NCI-H446 treated with DMSO at 0.1 percent for 48 hours (cell line): ENCODE results near the gene CD82.
"Not testable (repeated sequence)": the region's sequence is repeated elsewhere in the genome, so short reads cannot be mapped to it uniquely, and the experiment has no call there.

Source experiments
- DNase-seq: peaks from one replicate; lab custom pipeline; 2025; lab: John Stamatoyannopoulos, UW

Gene CD82

DNA sequence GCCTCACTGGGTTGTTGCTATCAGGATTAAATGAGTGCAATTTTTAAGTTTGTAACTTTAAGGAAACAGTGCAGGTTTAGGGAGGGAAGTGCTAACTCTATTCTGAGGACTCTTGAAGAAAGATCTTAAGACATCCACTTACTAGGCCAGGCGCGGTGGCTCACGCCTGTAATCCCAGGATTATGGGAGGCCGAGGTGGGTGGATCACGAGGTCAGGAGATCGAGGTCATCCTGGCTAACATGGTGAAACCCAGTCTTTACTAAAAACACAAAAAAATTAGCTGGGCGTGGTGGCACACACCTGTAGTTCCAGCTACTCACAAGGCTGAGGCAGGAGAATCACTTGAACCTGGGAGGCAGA is 5.5 kb upstream of the CD82 start:
- not testable (repeated sequence) for DNase-seq

DNA sequence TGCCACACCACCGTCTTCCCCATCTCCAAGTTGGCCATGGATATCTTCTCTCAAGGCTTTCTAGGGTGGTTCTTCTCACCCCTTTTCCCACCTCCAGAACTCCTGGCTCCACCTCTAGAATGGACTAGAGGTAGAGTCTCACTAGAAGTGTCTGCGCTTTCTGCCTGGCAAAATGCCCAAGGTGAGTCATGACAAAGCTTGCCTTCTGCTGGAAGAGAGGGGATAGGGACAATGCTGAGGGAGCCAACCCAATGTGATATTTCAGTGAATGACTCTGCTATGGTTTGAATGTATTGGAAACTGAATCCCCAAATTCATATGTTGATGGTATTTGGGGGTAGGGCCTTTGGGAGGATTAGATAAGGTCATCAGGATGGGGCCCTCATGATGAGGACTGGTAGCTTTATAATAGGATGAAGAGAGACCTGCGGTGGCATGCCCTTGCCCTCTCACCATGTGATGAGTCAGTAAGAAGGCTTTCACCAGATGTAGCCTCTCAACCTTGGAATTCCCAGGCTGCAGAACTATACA is 4.1 kb upstream of the CD82 start:
- DNase-seq: no peak

DNA sequence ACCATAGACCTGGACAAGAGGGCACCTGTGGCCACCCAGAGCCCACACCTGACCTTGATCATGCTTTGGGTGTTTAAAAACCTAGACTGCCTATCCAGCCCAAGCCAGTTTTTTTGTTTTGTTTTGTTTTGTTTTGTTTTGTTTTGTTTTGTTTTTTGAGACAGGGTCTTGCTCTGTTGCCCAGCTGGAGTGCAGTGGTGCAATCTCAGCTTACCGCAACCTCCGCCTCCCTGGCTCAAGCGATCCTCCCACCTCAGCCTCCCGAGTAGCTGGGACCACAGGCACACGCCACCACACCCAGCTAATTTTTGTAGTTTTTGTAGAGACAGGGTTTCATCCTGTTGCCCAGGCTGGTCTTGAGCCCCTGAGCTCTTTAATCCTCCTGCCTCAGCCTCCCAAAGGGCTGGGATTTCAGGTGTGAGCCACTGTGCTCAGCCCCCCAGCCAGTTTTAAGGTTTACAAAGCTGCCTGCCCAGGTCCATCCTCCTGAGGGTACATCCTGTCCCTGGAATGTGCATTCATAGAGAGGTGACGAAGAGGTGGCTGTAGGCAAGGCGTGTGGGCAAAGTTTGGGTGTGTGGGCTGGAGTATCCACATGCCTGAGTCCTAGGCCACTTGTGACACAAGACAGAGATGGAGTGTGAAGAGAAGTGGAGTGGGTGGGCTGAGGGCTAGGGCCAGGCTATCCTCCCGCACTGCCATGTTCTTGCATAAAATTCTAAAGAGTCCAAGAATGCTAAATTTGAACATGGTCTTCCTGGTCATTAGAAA is 3.3 kb upstream of the CD82 start:
- DNase-seq: no peak

DNA sequence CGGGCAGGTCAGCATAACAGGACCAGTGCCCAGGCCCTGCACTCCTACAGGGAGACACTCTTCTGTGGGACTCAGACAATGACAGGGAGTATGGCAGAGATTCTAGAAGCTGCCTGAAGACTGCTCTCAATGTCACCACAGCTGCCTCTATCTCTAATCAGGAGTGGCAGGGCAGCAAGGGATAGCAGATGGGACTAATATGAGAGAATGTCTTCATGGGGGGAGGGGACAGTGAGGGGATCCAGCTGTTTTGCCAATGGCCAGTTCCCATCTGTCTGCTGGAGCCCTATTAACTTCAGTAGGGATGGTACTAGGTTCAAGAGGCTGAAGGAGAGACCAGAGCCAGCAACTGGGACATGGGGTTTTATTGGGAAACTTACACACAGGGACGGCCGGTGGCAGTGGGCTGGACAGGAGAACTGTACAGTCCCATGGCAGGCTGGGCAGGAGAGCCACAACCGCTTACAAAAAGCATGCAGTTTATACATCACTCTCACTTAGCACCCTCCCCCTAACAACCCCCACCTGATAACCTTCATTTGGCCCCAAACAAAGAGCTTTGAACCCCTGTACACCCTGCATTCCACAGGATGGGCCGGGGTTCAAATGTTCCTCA is 2.5 kb upstream of the CD82 start:
- no peak for DNase-seq

DNA sequence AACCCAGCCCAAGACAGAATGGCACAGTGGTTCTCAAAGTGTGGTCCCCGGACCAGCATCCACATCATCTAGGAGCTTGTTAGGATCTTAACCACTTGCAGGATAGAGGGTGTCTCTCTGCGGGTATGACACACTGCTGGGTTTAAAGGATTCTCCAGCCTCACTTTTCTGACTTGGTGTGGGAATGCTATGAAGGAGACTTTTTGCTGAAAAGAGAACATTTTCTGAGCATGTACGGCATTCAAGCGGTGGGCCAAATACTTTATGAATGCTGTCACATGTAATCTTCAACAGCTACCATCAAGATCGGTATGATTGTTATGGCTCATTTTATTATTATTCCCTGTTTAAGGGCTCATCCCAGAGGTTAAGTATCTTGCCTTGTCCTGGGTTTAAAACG is 1.8 kb upstream of the CD82 start:
- DNase-seq: no peak

DNA sequence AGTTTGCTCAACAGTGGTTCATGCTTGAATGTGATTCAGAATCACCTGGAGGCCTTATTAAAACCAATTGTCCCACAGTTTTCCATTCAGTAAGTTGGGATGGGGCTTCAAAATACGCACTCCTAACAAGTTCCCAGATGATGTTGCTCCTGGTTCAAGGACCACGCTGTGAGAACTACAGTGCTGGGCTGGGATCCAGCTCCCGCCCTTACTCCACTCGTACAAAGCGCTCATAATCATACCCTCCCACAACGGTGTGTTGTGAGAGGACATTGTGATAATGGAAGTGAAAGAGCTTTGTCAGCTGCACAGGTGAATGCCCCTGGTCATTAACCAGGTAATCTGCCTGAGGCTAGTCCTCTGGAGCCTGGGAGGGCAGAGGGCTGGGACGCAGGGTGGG is 1.3 kb upstream of the CD82 start:
- DNase-seq: no peak

DNA sequence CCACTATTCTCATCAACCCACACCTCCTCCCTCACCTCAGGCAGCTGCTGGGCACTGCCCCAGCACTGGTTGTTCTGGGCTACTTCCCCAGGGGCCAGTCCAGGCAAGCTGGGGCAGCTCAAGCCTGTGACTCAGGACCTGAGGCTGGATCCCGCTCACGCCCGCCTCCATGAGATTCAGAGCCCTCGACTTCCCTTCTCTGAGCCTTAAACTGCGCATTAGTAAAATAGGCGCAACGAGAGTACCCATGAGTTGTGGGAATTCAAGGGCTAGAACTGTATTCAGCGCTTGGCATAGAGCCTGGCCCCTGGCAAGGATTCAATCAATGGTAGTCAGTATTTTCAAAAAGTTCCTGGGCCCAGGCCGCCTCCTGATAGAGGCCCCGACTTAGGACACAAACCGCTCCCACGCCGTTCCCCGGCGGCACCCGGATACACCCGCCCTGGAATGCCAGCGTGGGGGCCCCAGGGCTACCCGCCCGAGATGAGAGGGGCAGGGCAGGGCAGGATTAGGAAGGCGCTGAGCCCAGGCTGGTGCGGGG is 723 bp upstream of the CD82 start:
- peak; percentile 79 for DNase-seq

DNA sequence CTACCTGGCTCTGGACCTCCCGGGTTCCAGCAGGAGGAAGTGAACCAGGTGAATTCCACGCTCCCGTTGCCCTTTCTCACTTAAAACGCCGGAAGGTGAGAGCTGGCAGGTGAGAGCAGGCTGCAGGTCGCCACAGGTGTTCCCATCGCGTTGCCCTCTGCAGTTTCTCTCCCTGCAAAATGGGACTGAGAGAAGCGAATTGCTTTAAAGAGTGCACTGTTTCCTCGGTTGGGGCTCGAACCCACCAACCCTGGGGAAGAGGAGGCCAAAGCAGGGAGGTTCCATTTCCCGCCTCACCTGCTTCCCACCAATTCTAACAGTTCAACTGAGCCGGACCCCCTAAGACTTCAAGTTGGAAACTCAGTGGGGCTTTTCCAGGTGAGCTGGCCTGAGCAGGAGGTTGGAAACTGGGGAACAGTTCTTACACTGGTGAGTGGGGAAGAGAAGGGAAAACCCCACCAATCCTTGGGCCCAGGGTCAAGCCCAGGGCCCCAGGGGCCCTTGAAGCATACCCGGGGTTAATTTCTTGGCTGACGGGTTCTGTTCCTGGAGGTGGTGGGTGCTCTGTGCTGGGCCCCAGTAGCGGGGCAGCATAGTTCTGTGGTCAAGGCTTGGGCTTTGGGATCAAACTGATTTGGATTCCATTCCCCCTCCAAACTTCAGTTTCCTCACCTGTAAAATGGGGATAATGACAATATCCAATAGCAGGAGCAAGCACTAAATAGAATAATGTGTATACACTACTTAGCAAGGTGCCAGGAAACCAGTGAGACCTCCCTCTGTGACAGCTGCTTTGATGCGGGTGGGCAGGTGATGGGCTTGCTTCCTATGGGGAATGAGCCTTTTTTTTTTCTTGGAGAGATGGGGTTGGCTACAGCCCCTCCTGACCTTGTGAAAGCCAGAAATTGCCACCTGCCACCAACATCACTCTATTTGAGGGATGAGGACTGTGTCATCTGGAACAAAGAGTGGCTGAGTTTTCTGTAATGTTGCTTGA is 788 bp downstream of the CD82 start:
- DNase-seq: no peak

DNA sequence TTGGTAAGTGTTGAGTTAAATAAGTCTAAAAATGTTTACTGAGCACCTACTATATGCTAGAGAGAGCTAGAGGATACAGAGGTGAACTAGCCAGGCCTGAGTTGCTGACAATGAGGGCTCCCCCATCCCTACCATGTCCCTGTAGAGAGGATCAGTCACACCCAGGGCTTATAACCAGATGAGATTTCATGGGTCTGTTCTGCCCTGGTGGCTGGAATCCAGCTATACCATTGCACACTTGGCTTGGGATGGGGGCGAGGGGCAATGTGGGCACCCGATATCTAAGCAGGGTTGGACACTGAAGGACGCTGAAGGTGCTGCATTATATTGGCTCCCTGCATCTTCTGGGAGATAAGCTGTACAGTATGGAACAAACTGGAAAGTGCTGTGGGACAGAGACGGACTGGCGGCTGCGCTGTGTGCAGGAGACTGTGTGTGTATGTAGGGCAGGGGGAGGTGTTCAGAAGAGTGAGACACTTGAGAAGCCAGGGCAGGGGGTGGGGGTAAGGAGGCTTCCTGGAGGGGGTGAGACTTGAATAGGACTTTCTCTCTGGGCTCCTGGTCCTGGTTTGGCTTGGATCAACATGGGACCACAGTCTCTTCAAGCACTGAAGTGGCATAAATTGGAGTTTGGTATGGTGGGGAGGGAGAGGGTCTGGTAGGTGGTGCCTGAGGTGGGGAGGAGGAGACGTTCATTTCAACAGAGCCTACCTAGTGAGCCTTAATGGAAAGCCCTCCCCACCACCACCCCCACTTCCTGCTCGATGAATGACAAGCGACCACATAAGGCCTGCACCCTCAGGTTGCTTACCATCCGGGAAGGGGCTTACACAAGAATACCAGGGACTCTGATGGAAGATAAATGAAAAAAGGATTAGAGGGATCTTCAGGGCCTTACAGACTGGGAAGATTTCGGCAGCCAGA is 1.8 kb downstream of the CD82 start:
- DNase-seq: no peak

DNA sequence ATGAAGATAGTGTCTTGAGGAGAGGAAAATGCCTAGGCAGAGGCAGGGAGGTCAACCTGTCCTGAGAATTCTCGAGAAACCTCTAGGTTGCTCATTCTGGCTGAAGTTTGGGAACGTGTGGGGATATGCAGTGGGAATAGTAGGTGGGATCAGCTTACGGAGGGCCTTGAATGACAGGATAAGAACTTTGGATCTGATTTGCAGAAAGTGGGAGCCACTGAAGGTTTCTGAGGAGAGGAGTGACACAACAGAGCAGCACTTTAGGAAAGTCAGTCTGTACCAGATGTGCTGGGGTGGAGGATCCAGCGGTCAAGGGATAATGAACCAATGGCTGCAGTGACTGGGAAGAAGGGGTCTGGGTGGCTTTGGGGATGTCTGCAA is 2.4 kb downstream of the CD82 start:
- no peak for DNase-seq

DNA sequence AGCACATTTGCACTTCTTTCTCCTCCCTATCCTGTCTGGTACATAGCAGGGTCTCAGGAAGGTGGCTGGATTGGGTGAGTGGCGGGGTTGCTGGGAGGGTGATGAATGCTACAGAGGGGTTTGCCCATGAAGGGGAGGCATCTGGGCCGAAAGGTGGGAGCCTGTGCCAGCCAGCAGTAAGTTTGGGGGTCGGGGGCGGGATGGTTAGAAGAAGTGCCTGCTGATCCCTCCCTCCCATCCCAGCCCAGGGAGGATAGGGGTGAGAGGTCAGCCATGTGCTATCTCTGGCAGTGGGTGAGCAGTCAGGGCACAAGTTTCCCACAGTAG is 2.8 kb downstream of the CD82 start:
- DNase-seq: no peak

DNA sequence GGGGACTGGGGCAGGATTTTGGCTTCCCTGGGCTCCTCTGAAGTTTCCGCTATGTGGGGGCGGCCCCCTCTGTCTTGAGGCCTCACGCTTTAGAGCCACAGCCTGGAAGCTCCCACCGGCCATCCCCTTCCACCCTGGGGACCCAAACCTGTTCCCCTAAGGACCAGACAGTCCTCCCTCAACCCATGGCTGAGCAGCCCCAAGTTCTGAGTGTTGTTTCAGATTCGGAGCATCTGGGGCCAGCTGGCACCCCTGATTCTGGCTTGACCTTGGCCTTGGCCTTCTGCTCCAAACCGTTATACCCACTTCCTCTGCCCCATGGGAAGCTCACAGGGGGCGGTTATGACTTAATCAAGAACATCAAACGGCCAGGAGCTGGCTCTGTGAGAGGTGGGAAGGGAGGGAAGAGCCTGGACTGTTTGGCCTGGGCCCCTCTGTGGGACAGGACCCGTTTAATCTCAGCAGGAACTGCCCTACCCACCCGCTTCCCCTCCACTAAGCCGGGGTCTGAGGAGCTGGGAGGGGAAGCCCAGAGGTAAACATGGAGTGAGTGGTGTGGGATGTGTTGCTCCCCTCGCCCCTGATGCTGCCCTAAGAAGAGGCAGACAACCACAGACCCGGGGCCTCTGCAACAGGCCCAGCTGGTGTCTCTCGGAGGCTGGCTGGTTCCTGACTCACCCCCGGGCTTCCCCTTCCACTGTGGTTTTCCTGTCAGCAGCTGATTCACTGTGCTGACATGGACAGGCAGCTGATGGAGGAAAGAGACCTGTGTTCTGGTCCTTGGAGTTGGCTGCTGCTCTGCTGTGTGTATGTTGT is 3.4 kb downstream of the CD82 start:
- DNase-seq: no peak

DNA sequence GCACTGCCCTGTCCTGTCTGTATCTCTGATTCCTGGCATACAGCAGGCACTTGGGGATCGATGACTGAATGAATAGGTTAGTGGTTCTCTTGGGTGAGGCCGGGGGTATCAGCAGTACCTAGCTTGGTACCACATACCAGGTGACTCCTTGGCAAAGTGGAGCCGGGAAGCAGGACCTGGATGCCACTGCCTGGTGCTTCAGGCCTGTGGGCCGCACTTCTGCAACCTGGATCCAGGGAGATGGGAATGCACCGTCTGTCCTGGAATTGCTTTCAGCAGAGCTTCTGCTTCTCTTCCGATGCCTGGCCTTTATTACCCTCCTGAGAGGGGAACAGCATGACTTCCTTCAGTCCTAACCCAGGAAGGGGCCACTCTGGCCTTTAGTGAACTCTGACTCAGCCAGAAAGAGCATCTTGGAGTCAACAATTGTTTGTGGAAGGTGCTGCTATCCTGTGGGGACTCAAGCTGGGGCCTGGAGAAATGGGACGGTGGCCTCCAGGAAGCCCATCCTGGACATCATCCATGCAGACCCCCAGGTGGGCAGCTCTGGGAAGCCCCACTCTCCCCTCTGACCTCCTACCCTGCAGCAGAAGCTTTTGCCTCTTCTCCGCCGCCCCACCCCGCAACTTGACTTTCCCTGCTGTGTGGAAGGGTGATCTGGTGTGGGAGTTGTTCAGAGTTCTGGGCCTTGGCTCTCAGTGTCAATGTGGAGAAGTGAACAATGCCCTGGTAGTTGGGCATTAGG is 5.1 kb downstream of the CD82 start:
- DNase-seq: no peak

DNA sequence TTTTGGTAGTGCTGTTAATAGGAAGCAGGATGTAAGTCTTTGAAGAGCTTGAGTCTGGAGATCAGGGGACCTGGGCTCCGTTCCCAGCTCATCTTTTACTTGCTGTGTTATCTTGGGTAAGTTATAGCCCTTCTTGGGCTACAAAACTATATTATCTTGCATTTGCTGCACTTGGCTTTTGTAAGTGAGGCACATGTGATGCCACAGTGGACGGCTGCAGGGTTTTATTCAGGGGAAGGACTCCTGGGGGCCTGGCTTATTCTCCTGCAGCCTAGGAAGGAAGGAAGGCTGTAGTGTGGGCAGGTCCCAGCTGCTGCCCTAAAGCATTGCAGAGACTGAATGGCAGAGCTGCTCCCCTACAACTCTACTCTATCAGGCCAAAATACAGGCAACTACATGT is 6.4 kb downstream of the CD82 start:
- DNase-seq: no peak

DNA sequence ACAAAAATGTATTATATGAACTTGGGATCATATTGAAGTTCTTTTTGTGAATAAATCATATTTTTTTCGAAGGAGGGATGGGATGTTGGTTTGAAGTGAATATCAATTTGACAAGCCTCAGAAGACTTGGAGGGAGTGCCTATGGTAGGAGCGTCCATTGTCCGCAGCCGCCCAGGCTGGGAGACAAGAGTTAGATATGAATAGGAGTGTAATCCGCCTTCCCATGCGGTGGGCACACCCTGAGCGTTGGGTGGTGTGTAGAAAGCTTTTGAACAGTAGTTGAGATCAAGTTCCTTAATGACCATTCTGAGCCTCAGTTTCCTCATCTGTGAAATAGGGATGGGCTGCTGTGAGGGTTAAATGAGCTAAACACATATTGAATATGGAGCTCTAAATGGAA is 7.0 kb downstream of the CD82 start:
- no peak for DNase-seq

DNA sequence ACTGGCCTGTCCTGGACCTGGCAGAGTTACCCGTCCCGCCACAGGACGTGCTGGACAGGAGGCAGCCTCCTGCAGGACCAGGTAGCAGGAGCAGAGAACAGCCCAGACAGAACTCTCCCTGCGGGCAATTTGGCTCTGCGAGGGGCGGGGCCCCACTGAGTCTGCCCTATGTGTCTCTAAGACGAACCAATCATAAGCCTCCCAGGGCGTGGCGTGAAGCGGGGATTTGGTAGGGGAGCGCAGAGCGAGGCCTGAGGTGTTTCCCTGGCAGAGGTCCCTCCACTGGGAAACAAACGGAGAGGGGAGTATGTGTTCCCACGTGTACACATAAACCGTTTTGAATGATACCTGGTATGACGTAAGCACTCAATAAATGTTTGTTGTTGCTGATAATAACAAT is 7.4 kb downstream of the CD82 start:
- DNase-seq: no peak

DNA sequence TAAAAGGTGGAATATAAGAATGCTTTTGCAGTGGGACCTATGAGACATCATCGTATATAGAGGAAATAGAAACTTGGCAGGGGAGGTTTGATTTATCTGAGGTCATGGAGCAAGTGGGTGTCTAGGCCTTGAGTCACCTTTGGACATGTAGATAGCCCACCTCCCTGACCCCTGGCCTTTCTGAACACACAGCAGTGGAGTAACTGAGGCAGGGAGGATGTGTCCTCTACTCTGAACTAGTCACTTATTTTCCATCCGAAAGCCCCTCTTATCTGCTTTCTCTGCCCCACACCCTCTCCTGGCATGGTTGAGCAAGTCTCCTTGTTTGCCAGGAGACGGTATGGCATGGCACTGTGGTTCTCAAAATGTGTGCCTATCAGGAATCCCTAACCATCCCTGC is 7.9 kb downstream of the CD82 start:
- no peak for DNase-seq

DNA sequence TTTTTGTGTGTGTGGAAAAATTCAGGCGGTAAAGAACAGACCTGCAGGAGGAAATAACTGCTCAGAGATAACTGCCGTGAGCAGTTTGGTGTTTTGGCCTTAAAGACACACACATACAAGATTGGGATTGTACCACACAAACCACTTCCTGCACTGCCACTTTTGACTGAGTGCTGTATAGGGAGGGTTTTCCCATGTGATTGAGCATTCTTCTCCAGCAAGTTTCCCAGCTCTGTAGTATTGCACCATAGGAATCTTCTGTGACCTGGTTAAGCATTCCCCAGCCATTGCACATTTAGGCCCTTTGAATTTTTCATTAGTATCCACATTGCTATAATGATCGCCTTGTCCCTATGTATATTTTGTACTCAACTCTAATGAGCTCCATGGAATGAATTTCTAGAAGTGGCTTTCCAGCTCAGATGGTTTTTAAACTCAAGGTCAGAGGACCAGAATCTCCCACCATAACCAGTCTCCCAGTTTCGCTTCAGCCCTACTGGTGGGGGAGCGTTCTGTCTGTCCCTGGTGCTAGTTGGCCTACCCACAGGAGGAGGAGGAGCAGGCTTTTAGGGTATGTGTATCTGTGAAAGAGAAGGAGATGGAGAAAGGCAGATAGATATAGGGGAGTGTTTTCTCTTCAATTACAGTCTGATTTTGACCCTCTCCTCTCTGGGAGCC is 9.3 kb downstream of the CD82 start:
- no peak for DNase-seq

DNA sequence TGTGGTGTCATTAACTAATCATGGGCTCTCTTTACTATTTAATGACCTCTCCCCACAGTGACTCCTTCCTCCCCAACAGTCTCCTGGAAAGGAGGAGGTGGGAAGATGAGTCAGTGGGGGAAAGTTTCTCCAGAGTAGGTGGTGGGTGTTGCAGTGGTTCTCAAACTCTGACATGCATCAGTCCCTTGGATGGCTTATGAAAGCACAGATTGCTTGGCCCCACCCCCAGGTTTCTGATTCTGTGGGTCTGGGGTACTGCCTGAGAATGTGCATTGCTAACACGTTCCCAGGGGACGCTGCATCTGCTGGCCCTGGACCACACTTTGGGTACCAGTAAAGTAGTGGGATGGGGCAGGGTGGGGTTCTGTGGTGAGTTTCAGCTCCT is 9.8 kb downstream of the CD82 start:
- no peak for DNase-seq
